AG09309 (cell line): Measurements from ENCODE around the gene ACTC1.

ENCODE experiments used
- DNase-seq: peaks from one replicate; pipeline ENCODE4 v3.0.0-alpha.2; 2010; ENCODE audit warnings: low read depth
- H3K4me3 ChIP-seq: 2 replicates; pipeline ENCODE4 v1.5.1; 2011; ENCODE audit warnings: mild to moderate bottlenecking, low read depth, low read length, moderate library complexity; ENCODE audit not compliant: control insufficient read depth
- TF ChIP-seq, protein P1 (sequence below): IDR thresholded peaks from 2 replicates; pipeline ENCODE4 v1.5.1; 2011; ENCODE audit warnings: mild to moderate bottlenecking, low read depth, low read length, inconsistent platforms; ENCODE audit not compliant: insufficient read depth, control insufficient read depth; ENCODE audit errors: missing control alignments

The ACTC1 gene

GRCh38 chr15:34776606-34777105 is 18.7 kb downstream of the ACTC1 start:
- DNase-seq, result no peak
- H3K4me3 ChIP-seq, result no peak overlapping the region
- TF ChIP-seq, protein P1, sequence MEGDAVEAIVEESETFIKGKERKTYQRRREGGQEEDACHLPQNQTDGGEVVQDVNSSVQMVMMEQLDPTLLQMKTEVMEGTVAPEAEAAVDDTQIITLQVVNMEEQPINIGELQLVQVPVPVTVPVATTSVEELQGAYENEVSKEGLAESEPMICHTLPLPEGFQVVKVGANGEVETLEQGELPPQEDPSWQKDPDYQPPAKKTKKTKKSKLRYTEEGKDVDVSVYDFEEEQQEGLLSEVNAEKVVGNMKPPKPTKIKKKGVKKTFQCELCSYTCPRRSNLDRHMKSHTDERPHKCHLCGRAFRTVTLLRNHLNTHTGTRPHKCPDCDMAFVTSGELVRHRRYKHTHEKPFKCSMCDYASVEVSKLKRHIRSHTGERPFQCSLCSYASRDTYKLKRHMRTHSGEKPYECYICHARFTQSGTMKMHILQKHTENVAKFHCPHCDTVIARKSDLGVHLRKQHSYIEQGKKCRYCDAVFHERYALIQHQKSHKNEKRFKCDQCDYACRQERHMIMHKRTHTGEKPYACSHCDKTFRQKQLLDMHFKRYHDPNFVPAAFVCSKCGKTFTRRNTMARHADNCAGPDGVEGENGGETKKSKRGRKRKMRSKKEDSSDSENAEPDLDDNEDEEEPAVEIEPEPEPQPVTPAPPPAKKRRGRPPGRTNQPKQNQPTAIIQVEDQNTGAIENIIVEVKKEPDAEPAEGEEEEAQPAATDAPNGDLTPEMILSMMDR, result no peak

DNA sequence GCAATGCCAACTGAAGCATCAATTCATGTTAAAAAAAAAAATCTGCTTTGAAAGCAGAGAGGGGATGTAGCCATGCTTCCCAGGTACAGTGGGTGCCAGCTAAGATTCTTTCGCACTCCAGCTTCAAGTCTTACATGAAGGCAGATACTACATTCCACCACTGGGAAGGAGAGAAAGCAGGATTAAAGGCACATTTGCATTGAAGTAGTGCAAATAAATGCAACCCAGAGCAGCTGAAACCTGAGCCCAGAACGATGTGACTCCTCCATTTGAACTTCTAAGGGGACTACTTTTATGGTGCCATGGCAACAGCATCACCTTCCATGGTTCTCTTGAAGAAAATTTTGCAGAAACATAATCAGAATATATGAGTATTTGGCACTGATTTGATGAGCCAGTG is 21.4 kb downstream of the ACTC1 start:
- H3K4me3 ChIP-seq, result no peak overlapping the region
- TF ChIP-seq, protein P1, result no peak
- DNase-seq, result no peak

DNA sequence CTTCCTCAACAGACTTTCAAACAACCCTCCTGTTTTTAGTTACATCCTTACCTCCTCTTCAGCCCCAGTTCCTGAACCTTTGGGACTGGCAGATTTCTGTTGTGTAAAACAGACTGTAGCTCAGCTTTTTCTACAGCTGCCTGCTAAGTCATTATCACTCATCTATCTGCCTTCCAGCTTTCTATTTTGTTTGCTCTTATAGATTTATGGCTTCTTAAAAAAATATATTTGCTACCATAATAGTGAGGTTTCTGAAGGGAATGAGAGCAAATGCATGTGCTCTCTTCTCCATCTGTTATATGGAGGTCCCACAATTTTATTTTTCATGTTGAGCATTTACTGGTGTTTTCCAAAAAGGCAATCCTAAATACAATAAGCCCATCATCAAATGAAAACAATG is 22.3 kb downstream of the ACTC1 start:
- TF ChIP-seq, protein P1, result no peak
- H3K4me3 ChIP-seq, result no peak overlapping the region
- DNase-seq, result no peak

DNA sequence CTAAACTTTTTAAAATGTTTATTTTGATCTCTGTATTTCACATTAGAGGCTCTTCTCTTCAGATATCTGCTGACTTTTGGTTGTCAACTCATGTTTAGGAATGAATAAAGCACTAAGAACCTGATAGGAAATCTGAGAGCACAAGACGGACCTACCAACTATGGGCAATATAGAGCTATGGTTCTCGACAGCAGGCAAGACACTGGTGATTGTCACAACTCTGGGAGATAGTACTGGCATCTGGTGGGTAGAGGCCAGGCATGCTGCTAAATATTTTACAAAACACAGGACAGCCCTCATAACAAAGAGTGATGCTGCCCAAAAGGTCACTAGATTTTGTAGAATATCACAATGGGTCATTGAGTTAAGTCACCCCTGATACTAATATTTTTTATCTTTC is 23.0 kb downstream of the ACTC1 start:
- H3K4me3 ChIP-seq, result no peak overlapping the region
- TF ChIP-seq, protein P1, result no peak
- no peak for DNase-seq

GRCh38 chr15:34769711-34770110 is 25.6 kb downstream of the ACTC1 start:
- no peak for DNase-seq
- H3K4me3 ChIP-seq, result no peak overlapping the region

GRCh38 chr15:34768530-34768929 is 26.8 kb downstream of the ACTC1 start:
- no peak overlapping the region for H3K4me3 ChIP-seq
- DNase-seq, result no peak
- TF ChIP-seq, protein P1, result no peak

More at GRCh38 chr15:34769711-34770110, 25.6 kb downstream of the ACTC1 start:
- TF ChIP-seq, protein P1, result no peak

- H3K4me3 ChIP-seq, result no peak overlapping the region
- TF ChIP-seq, protein P1, result no peak
- DNase-seq, result no peak
Measured at GRCh38 chr15:34765741-34766140, 29.6 kb downstream of the ACTC1 start.
